ENCODE data around the gene MAPKAPK2.

MAPKAPK2 gene

DNA sequence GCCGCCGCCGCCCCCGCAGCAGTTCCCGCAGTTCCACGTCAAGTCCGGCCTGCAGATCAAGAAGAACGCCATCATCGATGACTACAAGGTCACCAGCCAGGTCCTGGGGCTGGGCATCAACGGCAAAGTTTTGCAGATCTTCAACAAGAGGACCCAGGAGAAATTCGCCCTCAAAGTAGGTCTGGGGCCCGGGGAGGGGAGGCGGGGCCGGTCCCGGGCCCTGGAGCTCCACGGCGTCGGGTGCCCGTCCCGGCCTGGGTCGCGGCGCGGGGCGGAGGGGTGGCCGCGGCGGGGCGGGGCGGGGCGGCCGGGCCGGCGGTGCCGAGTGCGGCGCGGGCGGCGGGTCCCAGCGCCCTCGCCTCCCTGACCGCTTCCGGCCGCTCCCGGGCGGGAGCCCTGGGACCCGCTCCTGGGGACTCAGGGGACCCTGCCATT lies 646 bp downstream of the MAPKAPK2 start:
- no peak for DNase-seq

DNA sequence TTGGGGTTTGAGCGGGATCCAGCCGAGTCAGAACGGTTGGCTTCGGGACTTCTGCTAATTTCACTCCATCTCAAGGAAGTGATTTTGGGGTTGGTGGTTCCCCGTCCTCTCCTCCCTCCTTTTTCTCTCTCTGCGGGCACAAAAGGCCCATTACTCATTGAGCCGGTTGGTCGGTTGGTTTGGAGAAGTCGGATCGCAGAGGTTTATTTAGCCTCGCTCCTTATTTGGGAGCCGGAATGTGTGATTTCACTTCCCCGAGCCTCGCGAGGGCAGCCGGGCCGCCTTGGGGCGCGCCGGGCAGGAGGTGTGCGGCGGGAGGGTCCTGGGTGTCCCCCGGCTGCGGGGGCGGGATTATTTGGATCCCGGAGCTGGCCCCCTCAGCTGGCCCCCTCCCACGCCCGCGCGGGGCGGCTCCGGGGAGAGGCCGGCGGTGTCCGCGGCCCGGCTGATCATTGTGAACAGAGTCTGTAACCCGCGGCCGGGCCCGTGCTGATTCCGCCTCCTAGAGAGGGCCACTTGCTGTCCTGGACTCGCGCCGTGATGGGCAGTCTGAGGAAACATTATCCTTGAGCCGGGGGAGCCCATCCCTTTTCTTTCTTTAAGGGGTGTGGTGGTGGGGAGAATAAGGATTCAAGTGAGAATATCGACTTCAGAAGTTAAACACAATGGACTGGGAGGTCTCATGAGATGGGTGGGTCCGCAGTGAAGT lies 1.2 kb downstream of the MAPKAPK2 start:
- no peak for DNase-seq

- DNase-seq = no peak
These were observed 2.0 kb downstream of the MAPKAPK2 start for GRCh38 chr1:206686478-206687249.

GRCh38 chr1:206687251-206687914 lies 2.7 kb downstream of the MAPKAPK2 start:
- no peak for DNase-seq

- no peak for DNase-seq
These were observed 3.3 kb downstream of the MAPKAPK2 start for GRCh38 chr1:206687915-206688442.

DNA sequence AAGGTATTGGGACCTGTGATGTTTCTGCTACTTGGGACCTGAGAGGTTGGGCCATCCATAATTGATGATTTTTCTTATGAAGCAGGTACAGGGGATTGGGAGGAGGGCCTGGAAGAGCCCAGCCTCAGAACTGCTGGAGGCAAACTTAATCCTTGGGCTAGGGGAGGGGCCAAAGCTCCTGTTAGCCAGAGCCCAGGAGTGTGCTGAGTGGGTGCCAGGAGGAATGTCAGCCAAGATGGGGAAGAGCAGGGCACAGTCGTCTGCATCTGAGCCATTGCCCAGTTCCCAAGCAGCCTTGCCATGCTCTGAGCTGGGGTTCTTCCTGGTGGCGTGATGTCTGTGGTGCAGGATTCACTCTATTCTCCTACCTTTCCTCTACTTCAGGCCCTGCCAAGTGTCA lies 5.8 kb downstream of the MAPKAPK2 start:
- no peak for DNase-seq

GRCh38 chr1:206691604-206692003 lies 6.9 kb downstream of the MAPKAPK2 start:
- no peak for DNase-seq

DNA sequence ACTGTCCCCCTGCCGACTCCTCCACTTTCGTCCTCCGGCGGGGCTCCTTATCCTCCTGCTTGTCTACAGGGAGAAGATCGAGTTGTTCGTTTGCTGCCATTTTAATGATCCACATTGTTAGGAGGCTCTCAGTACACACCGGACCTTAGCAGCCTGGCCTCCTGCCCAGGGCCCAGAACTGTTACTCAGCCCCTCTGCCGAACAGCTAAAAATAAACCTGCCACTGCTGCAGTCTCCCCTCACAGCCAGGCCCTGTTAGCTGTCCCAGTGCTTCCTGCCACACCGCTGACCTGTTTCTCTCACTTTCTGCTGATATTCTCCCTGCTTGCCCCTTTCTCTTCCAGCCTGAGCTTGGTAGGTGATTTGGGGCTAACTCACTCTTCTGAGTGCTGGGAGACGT lies 8.3 kb downstream of the MAPKAPK2 start:
- no peak for DNase-seq

DNA sequence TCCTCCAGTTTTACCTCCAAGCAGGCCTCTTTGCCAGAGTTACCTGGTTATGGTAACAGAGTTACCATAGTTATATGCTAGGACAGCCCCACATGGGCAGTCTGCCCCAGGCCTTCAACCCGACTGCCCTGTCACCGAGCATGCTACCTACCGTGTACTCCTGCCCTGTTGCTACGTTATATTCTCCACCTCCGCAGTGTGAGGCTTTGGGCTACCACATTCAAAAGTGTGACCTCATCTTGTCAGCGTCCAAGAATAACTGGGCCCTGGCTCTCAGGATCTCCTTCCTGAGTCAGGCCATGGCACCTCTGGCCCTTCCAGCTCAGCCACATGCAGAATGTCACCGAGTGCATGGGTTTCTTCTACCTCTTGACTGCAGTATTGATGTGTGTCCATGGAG lies 8.9 kb downstream of the MAPKAPK2 start:
- no peak for DNase-seq

- DNase-seq = no peak
These were observed 9.7 kb downstream of the MAPKAPK2 start for GRCh38 chr1:206694171-206695124.

GRCh38 chr1:206695733-206696132 lies 11.0 kb downstream of the MAPKAPK2 start:
- no peak for DNase-seq

DNA sequence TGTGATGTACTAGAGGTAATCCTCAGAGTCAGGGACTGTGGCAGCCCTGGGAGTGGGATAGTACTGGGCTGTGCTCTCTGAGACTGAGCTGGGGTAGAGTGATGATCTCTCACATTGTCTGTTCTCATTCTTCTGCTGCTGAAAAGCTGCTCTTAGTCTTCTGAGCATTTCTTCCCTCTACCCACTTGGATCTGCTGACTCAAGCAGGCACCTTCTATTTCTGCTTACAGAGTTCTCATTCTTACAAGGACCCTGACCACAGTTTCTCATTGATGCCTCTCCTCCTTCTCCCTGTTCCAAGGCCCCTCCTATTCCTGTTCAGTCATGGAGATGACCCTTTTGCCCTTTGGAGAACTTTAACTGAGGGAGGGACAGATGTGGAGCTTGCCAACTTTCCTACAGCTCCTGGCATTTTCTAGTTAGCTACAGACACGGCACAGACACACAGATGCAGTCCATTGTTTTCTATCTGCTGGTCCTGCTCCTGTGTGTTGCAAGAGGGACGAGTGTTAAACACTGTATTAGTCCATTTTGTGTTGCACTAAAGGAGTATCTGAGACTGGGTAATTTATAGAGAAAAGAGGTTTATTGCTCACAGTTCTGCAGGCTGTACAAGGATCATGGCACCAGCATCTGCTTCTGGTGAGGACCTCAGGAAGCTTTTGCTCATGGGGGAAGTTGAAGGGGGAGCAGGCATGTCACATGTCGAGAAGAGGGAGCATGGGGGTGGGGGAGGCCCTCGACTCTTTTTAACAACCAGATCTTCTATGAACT lies 12.3 kb downstream of the MAPKAPK2 start:
- no peak for DNase-seq

DNA sequence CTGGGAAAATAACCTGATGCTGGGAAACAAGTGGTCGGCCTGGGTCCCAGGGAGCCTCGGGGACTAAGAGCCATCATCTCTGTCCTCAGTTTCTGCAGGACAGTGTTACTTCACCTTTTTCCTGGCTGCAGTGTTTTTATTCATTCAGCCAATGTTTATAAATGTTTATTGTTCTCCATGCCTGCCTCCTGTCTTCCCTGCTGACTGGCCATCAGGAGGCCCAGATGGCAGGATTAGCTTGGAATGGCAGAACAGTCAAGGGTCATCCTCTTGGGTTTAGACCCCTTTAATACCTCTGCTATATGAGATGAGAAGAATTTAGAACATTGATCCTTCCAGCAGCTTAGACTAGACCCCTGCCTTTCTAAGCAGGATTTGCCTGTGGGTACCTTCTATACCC lies 13.3 kb downstream of the MAPKAPK2 start:
- DNase-seq = no peak

DNA sequence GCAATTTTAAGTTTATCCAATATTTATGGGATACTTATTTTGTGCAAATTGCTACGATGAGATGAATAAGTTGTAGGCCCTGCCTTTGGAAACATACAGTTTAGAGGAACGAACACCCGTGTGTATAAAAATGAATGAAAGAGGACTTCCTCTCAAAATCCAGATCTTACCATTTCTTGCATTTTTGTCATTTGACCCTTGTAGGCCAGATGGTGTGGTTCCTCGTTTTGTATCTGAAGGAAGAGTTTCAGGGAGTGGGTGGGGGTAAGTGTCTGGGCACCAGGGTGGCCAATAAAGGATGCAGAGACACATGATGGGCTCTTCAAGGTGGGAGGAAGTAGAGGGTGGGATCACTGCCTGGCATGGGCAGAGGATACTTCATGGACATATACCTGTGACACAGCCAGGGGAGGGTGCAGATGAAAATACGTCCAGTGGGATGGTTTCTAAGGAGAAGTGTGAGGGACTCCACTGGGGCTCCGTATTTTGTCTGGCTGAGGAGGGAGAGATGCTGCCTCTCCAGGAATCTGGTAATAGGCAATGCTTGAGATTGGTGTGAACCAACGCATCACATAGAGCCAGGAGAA lies 14.4 kb downstream of the MAPKAPK2 start:
- no peak for DNase-seq

GRCh38 chr1:206699626-206700025 lies 14.9 kb downstream of the MAPKAPK2 start:
- DNase-seq = no peak

DNA sequence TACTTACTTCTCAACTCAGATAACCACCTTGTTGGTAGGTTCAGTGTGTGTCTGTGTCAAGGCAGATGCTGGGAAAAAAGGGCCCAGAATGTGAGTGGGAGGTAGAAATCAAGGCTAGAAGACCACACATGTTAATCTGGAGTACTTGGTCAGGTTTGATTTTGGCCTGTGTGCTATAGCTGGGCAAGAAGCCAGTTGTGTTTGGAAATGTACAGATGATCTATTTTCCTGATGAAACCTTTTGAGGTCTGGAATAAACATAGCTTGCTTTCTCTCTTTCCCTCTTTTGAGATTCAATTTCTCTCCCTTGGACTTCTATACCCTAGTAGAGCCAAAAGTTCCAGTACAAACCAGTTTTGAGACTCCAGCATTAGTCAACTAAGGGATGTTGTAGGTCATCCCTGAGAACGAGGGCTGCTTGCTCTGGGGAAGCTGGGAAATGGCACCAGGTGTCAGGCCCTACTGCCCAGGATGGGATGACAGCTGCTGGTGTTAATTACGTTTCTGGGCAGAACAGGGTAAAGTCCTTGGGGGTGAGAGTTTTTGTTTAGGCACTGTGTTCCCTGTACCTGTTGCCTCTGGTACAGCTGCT lies 15.8 kb downstream of the MAPKAPK2 start:
- DNase-seq = no peak

GRCh38 chr1:206702260-206702659 lies 17.6 kb downstream of the MAPKAPK2 start:
- DNase-seq = no peak

GRCh38 chr1:206702803-206703202 lies 18.1 kb downstream of the MAPKAPK2 start:
- no peak for DNase-seq

DNA sequence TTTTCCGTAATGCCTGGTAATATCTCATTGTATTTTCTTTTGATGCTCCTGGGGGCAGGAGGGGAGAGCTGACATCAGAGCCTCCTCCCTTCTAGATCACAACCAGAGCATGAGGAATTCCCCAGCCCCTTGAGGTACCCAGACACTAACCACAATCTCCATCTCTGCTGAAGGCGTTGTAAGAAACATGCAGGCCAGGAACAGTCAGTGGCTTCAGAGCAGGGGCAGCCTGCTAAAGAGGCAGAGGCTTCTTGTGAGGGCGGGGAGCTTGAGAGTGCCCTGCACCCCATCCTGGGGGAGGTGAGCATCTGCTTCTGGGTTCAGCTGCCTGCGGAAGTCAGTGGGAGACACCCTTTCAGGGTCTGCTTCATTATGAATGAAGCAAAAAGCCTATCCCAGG lies 19.0 kb downstream of the MAPKAPK2 start:
- no peak for DNase-seq

DNA sequence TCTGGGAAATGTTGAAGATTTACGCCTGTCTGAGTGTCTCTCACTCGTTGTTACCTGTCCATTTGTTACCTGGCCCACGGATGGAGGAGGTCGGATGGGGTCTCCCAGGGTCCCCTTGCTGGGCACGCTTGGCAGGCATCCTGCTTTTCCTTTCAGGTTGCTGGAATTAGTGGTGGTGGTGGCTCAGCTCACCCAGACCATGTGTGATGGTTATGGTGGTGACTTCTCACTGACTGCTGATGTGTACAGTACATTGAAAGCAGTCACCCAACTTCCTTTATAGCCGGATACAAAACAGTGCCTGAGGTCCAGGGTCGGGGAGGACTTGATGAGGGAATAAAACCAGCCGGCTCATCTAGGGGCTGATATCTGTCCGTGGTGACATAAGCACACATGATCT lies 19.5 kb downstream of the MAPKAPK2 start:
- no peak for DNase-seq

- DNase-seq = no peak
These were observed 20.5 kb downstream of the MAPKAPK2 start for GRCh38 chr1:206705191-206705590.

Data from cortex of kidney (tissue), 1 donor.